ENCODE results near the gene IFNA7.
"Not testable (repeated sequence)": the region's sequence is repeated elsewhere in the genome, so short reads cannot be mapped to it uniquely, and the experiment has no call there.

DNA sequence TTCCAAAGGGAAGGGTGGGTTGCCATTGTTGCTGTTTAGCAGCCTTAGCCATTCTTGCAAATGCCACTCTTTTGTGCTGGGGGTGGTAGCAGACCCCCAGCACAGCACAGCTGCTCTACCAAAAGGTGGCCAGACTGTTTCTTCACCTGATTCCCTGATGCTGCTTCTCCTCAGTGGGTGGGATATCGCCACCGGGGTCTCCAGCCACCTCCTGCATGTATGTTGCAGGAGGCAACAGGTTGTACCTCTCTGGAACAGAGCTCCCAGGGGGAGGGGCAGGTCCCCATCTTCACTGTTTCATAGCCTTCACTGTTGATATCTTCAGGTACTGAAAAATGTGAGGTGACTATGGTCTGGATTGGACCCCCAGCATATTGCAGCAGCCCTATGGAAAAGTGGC is 8.8 kb upstream of the IFNA7 start:
- TF ChIP-seq EZH2 (IDR thresholded peaks at IDR 0.05); POLR2AphosphoS5 (IDR thresholded peaks at IDR 0.05; ENCODE audit: borderline replicate concordance, low read depth, low read length): not testable (repeated sequence)

Measured in SK-N-MC (cell line).